RWPE2 (cell line): Measurements from ENCODE around the gene SIRT2.
A peak's percentile ranks its signal among the peaks of the same experiment; 100 is the strongest.

Experiments
- ATAC-seq: fragments of 200-7000 bp; cut with Tn5 transposase; 3 replicates; pipeline ENCODE4 v1.9.1; 2021; ENCODE audit warnings: low read depth
- DNase-seq: peaks from one replicate; pipeline ENCODE4 v3.0.0-alpha.2; 2020; ENCODE audit warnings: low spot score
- H3K27ac ChIP-seq: fragments of 450-650 bp; 2 replicates; pipeline ENCODE4 v1.5.1; 2017; ENCODE audit warnings: mild to moderate bottlenecking; ENCODE audit not compliant: poor library complexity, severe bottlenecking
- H3K27me3 ChIP-seq: fragments of 250-450 bp; sonication (Bioruptor Pico); 2 replicates; pipeline ENCODE4 v1.5.1; 2021; ENCODE audit warnings: mild to moderate bottlenecking, moderate library complexity; ENCODE audit not compliant: insufficient read depth, poor library complexity, severe bottlenecking
- H3K36me3 ChIP-seq: fragments of 250-450 bp; sonication (Bioruptor Pico); 2 replicates; pipeline ENCODE4 v1.5.1; 2020; ENCODE audit warnings: low read depth, mild to moderate bottlenecking, moderate library complexity
- H3K4me1 ChIP-seq: fragments of 250-450 bp; sonication (Bioruptor Pico); 2 replicates; pipeline ENCODE4 v1.5.1; 2021; ENCODE audit warnings: mild to moderate bottlenecking, moderate library complexity; ENCODE audit not compliant: insufficient read depth, poor library complexity, severe bottlenecking
- H3K4me3 ChIP-seq: fragments of 250-450 bp; sonication (Bioruptor Pico); 2 replicates; pipeline ENCODE4 v1.5.1; 2021; ENCODE audit warnings: mild to moderate bottlenecking, moderate library complexity; ENCODE audit not compliant: severe bottlenecking
- H3K9me3 ChIP-seq: fragments of 250-450 bp; sonication (Bioruptor Pico); 2 replicates; pipeline ENCODE4 v1.5.1; 2021; ENCODE audit warnings: mild to moderate bottlenecking, moderate library complexity; ENCODE audit not compliant: severe bottlenecking
- CTCF ChIP-seq: fragments of 450-650 bp; IDR thresholded peaks from one replicate; pipeline ENCODE4 v1.5.1; 2017; ENCODE audit warnings: mild to moderate bottlenecking, moderate library complexity; ENCODE audit not compliant: poor library complexity, severe bottlenecking

The SIRT2 gene

GRCh38 chr19:38911388-38912001 lies 12.1 kb upstream of the SIRT2 start:
- peak; percentile 15; the same call in 1 of the 3 replicates for ATAC-seq
- Histone ChIP-seq H3K9me3 (no peaks in the 10 kb centered on the region), H3K27me3 (no peaks in the 10 kb centered on the region), H3K4me3 (no peak overlapping the region), H3K36me3 (no peaks in the 10 kb centered on the region), H3K27ac (no peak overlapping the region), H3K4me1 (no peaks in the 10 kb centered on the region)
- no peak for DNase-seq
- TF ChIP-seq CTCF, result no peak

DNA sequence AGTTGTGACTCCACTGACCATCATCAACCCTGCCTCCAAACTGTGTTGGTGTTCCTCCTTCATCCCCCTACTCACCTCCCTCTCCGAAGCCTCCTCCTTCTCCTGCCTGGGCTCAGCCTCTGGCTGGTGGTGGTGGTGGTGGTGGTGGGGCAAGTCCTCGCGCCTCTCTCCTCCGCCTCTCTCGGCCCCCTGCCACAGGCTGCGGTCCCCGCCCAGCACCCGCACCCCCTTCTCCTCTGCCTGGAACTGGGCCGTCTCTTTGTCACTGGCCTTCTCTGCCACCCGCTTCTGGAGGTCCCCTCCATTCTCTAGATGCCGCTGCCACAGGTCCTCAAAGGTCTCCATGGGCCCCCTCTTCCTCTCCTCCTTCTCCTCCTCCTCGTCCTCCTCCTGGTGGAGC lies 11.1 kb upstream of the SIRT2 start:
- Histone ChIP-seq H3K36me3 (no peaks in the 10 kb centered on the region; the same call in 1 of the 2 replicates), H3K27me3 (no peaks in the 10 kb centered on the region), H3K4me1 (no peaks in the 10 kb centered on the region), H3K4me3 (no peak overlapping the region), H3K9me3 (no peaks in the 10 kb centered on the region), H3K27ac (no peak overlapping the region)
- ATAC-seq (no peak), DNase-seq (no peak)
- no peak for TF ChIP-seq CTCF

DNA sequence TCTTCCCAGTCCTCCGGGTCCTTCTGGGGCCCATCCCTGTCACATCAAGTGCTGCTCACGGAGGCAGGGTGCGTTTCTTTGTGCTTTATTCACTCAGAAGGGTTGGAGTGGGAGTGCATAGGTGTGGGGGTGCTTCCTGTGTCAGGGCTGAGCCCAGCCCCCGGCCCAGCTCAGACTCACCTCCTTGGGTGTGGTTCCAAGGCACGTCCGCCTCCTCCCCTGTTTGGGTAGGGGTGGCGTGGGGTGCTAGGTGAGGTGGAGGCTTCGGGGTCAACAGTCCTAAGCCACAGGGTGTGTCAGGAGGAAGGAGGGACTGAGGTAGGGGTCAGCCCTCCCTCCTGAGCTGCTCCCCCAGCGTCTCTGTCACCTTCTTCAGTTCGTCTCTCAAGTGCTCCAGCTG lies 9.5 kb upstream of the SIRT2 start:
- Histone ChIP-seq H3K27ac (no peak overlapping the region), H3K27me3 (no peaks in the 10 kb centered on the region), H3K4me3 (no peak overlapping the region), H3K36me3 (no peaks in the 10 kb centered on the region; the same call in 1 of the 2 replicates), H3K4me1 (no peaks in the 10 kb centered on the region), H3K9me3 (no peaks in the 10 kb centered on the region)
- no peak for ATAC-seq
- no peak for DNase-seq
- TF ChIP-seq CTCF, result no peak

GRCh38 chr19:38907670-38908069 lies 8.3 kb upstream of the SIRT2 start:
- Histone ChIP-seq H3K9me3 (no peaks in the 10 kb centered on the region), H3K36me3 (no peaks in the 10 kb centered on the region; the same call in 1 of the 2 replicates), H3K4me3 (no peak overlapping the region), H3K4me1 (no peaks in the 10 kb centered on the region), H3K27me3 (no peaks in the 10 kb centered on the region), H3K27ac (no peak overlapping the region)
- TF ChIP-seq CTCF, result no peak
- DNase-seq (no peak), ATAC-seq (no peak)

- DNase-seq, result no peak
- no peak overlapping the region for H3K27ac ChIP-seq
- no peaks in the 10 kb centered on the region for H3K4me1 ChIP-seq
- no peaks in the 10 kb centered on the region for H3K27me3 ChIP-seq
- H3K9me3 ChIP-seq, result no peaks in the 10 kb centered on the region
- H3K4me3 ChIP-seq, result no peak overlapping the region
- TF ChIP-seq CTCF, result no peak
- no peak for ATAC-seq
- H3K36me3 ChIP-seq, result no peaks in the 10 kb centered on the region; the same call in 1 of the 2 replicates
These were observed 7.8 kb upstream of the SIRT2 start for GRCh38 chr19:38907227-38907626.
